C4-2B (cell line): ENCODE results near the gene NCF2.

Experiments
- CTCF ChIP-seq: fragments of 450-650 bp; conservative IDR thresholded peaks from 2 replicates; pipeline ENCODE4 v1.5.1; 2017; ENCODE audit warnings: mild to moderate bottlenecking
- ZFX ChIP-seq: fragments of 450-650 bp; IDR thresholded peaks from 2 replicates; pipeline ENCODE4 v1.6.1; 2017

GRCh38 chr1:183600136-183600535 is 9.9 kb upstream of the NCF2 start:
- TF ChIP-seq CTCF (no peak), ZFX (no peak)
